IMR-90 (cell line): ENCODE data around the gene OTUB2. TPM values are rescaled to one million over a fixed set of nuclear protein-coding genes. Genes with fewer than 3 reads are reported as not detected.
A peak's percentile ranks its signal among the peaks of the same experiment; 100 is the strongest.

ENCODE experiments used
- ATAC-seq: fragments of 200-7000 bp; cut with Tn5 transposase; 2 replicates; pipeline ENCODE4 v1.9.1; 2020; ENCODE audit warnings: low read depth, mild to moderate bottlenecking, moderate library complexity
- BruUV-seq: library from RNA; stranded (reverse); fragments of 400-500 nt; replicated peaks from 2 replicates; lab custom pipeline; 2021; lab: Mats Ljungman, UMichigan
- CTCF ChIA-PET: fragments of 300-600 bp; formaldehyde crosslinking; extraction: SDS; loops from one replicate; lab custom pipeline; 2021; ENCODE audit warnings: antibody characterized with exemption; lab: Yijun Ruan, JAX
- POLR2A ChIA-PET: fragments of 300-600 bp; sonication (Branson Sonifier 250); formaldehyde crosslinking; loops from one replicate; lab custom pipeline; 2022; ENCODE audit warnings: antibody characterized with exemption; ENCODE audit not compliant: unreplicated experiment; lab: Charles Lee
- DNase-seq: peaks from one replicate; pipeline ENCODE4 v3.0.0; 2013
- H2AFZ ChIP-seq: replicated peaks from 2 replicates; pipeline ENCODE3; 2013; ENCODE audit warnings: low read length, mild to moderate bottlenecking; ENCODE audit not compliant: poor library complexity
- H2AK5ac ChIP-seq: 2 replicates; pipeline ENCODE4 v1.6.1; 2013; ENCODE audit warnings: low read depth, low read length, inconsistent platforms
- H2AK9ac ChIP-seq: replicated peaks from 2 replicates; pipeline ENCODE3; 2013; ENCODE audit warnings: mild to moderate bottlenecking, low read depth, low read length, moderate library complexity; ENCODE audit not compliant: poor library complexity
- H2BK120ac ChIP-seq: 2 replicates; pipeline ENCODE4 v1.6.1; 2013; ENCODE audit warnings: low read depth, low read length, inconsistent platforms
- H2BK15ac ChIP-seq: 3 replicates; pipeline ENCODE4 v1.6.1; 2013; ENCODE audit warnings: low read depth, low read length, inconsistent platforms
- H2BK20ac ChIP-seq: 2 replicates; pipeline ENCODE4 v1.6.1; 2013; ENCODE audit warnings: low read depth, mild to moderate bottlenecking, inconsistent platforms, low read length, moderate library complexity
- H2BK5ac ChIP-seq: 2 replicates; pipeline ENCODE4 v1.6.1; 2013; ENCODE audit warnings: mild to moderate bottlenecking, low read depth, low read length, inconsistent platforms; ENCODE audit not compliant: poor library complexity, severe bottlenecking
- H3K14ac ChIP-seq: replicated peaks from 2 replicates; pipeline ENCODE4 v1.6.1; 2013; ENCODE audit warnings: low read depth, low read length, inconsistent platforms
- H3K18ac ChIP-seq: 2 replicates; pipeline ENCODE4 v1.6.1; 2013; ENCODE audit warnings: low read depth, low read length, control low read depth
- H3K23ac ChIP-seq: 2 replicates; pipeline ENCODE4 v1.6.1; 2013; ENCODE audit warnings: low read depth, low read length, inconsistent platforms
- H3K27ac ChIP-seq: 2 replicates; pipeline ENCODE4 v1.5.1; 2013; ENCODE audit warnings: mild to moderate bottlenecking, control low read depth, low read length; ENCODE audit not compliant: insufficient read depth
- H3K27me3 ChIP-seq: 2 replicates; pipeline ENCODE4 v1.6.1; 2013; ENCODE audit warnings: low read length; ENCODE audit not compliant: control insufficient read depth, insufficient read depth
- H3K36me3 ChIP-seq: 2 replicates; pipeline ENCODE4 v1.6.1; 2013; ENCODE audit warnings: low read length, mixed read lengths; ENCODE audit not compliant: control insufficient read depth, insufficient read depth
- H3K4ac ChIP-seq: 2 replicates; pipeline ENCODE4 v1.6.1; 2013; ENCODE audit warnings: low read depth, low read length, inconsistent platforms
- H3K4me1 ChIP-seq: 2 replicates; pipeline ENCODE4 v1.6.1; 2013; ENCODE audit warnings: low read length, mixed read lengths; ENCODE audit not compliant: control insufficient read depth, insufficient read depth
- H3K4me2 ChIP-seq: 2 replicates; pipeline ENCODE4 v1.6.1; 2013; ENCODE audit warnings: low read depth, mild to moderate bottlenecking, control low read depth, low read length, moderate library complexity
- H3K4me3 ChIP-seq: 2 replicates; pipeline ENCODE4 v1.5.1; 2013; ENCODE audit warnings: low read depth, mild to moderate bottlenecking, control low read depth, low read length, moderate library complexity; ENCODE audit not compliant: insufficient read depth
- H3K56ac ChIP-seq: 2 replicates; pipeline ENCODE4 v1.6.1; 2013; ENCODE audit warnings: low read length, inconsistent platforms; ENCODE audit not compliant: insufficient read depth; ENCODE audit errors: extremely low read depth
- H3K79me1 ChIP-seq, 2 experiments: 2 replicates each; pipeline ENCODE4 v1.6.1; 2013; ENCODE audit warnings: low read length in 2 of 2, inconsistent platforms in 1 of 2, low read depth in 1 of 2
- H3K9ac ChIP-seq: 2 replicates; pipeline ENCODE4 v1.6.1; 2013; ENCODE audit warnings: low read depth, low read length, control low read depth
- H3K9me1 ChIP-seq: 2 replicates; pipeline ENCODE4 v1.6.1; 2013; ENCODE audit warnings: low read length, inconsistent platforms; ENCODE audit not compliant: insufficient read depth
- H3K9me3 ChIP-seq: 2 replicates; pipeline ENCODE4 v1.6.1; 2013; ENCODE audit warnings: low read length; ENCODE audit not compliant: control insufficient read depth, insufficient read depth
- H4K20me1 ChIP-seq: 2 replicates; pipeline ENCODE4 v1.6.1; 2013; ENCODE audit warnings: low read length, inconsistent platforms; ENCODE audit not compliant: insufficient read depth
- H4K5ac ChIP-seq: 2 replicates; pipeline ENCODE4 v1.6.1; 2013; ENCODE audit warnings: mild to moderate bottlenecking, low read depth, low read length, control low read depth
- H4K8ac ChIP-seq, 2 experiments: 2 replicates each; pipeline ENCODE4 v1.6.1; 2013; ENCODE audit warnings: low read depth in 2 of 2, low read length in 2 of 2, control low read depth in 1 of 2, inconsistent platforms in 1 of 2
- H4K91ac ChIP-seq: 2 replicates; pipeline ENCODE4 v1.6.1; 2013; ENCODE audit warnings: low read depth, low read length, inconsistent platforms; ENCODE audit not compliant: insufficient read depth
- BHLHE40 ChIP-seq: fragments of 150-350 bp; IDR thresholded peaks from 2 replicates; pipeline ENCODE4 v1.6.1; 2016; ENCODE audit warnings: mild to moderate bottlenecking, low read depth, low read length
- CTCF ChIP-seq: conservative IDR thresholded peaks from 2 replicates; pipeline ENCODE4 v1.5.1; 2012; ENCODE audit warnings: mild to moderate bottlenecking, low read depth, low read length, improper control_type of control experiment
- MAZ ChIP-seq: IDR thresholded peaks from 2 replicates; pipeline ENCODE4 v1.6.1; 2012; ENCODE audit warnings: low read depth, mild to moderate bottlenecking, low read length, improper control_type of control experiment, moderate library complexity, borderline replicate concordance
- NFE2L2 ChIP-seq: fragments of 150-350 bp; IDR thresholded peaks from 2 replicates; pipeline ENCODE4 v1.6.1; 2016; ENCODE audit warnings: low read depth, mild to moderate bottlenecking, low read length
- POLR2A ChIP-seq: IDR thresholded peaks from 2 replicates; pipeline ENCODE4 v1.6.1; 2012; ENCODE audit warnings: mild to moderate bottlenecking, low read depth, low read length
- RCOR1 ChIP-seq: IDR thresholded peaks from 2 replicates; pipeline ENCODE4 v1.6.1; 2012; ENCODE audit warnings: mild to moderate bottlenecking, low read length, improper control_type of control experiment; ENCODE audit not compliant: insufficient replicate concordance
- RFX5 ChIP-seq: IDR thresholded peaks from 2 replicates; pipeline ENCODE4 v1.8.0; 2012; ENCODE audit warnings: low read depth, mild to moderate bottlenecking, low read length, moderate library complexity
- USF2 ChIP-seq: fragments of 150-350 bp; IDR thresholded peaks from 2 replicates; pipeline ENCODE4 v1.6.1; 2017; ENCODE audit warnings: mild to moderate bottlenecking, antibody characterized with exemption, low read length, low read depth
- WGBS, 2 experiments: methylation state at CpG; one replicate each; pipeline versions ENCODE4 v1.1.5 to v1.1.7; 2013; ENCODE audit warnings: missing lambda C conversion rate in 2 of 2; ENCODE audit not compliant: insufficient read length in 1 of 2; ENCODE audit errors: extremely low coverage in 2 of 2; 5-methylcytosine and 5-hydroxymethylcytosine counted together
- dilution Hi-C: fragments of 300-500 bp; cut with HindIII; formaldehyde crosslinking; loops from one replicate; pipeline ENCODE4 v1.14.3; 2018; ENCODE audit warnings: low sequenced_read_pairs; ENCODE audit not compliant: unreplicated experiment
- in situ Hi-C: fragments of 300-500 bp; cut with MboI; formaldehyde crosslinking; loops from 3 replicates; pipeline ENCODE4 v1.14.3; 2019; ENCODE audit warnings: low sequenced_read_pairs, inconsistent platforms, mixed read lengths
- intact Hi-C: fragments of 100-400 bp; cut with micrococcal nuclease; formaldehyde crosslinking; loops from 2 replicates; pipeline ENCODE4 v1.10.0; 2022
- polyA plus RNA-seq, 3 experiments: library from polyadenylated mRNA; depleted of rRNA; stranded (reverse); fragments of >200 nt; gene quantifications; 2 replicates each; pipeline ENCODE4 v1.2.3, GENCODE V29; 2012; ENCODE audit warnings: low replicate concordance in 1 of 3
- total RNA-seq: library from RNA; depleted of rRNA; stranded (reverse); fragments of >200 nt; gene quantifications from 2 replicates; pipeline ENCODE4 v1.2.3, GENCODE V29; 2012

The OTUB2 gene
- total and polyA plus RNA-seq, 2 of the 4 experiments (the other 2 are of a cell fraction) = 1.1 to 2.5 TPM

- dilution Hi-C loops (no loop called here), in situ Hi-C loops (no loop called here), intact Hi-C loops (no loop called here)
- H2AK9ac ChIP-seq = peak within 1 kb of the TSS; percentile 21
- H3K14ac ChIP-seq = no peak within 1 kb of the TSS
- peaks cover 7% of the 10 kb centered on the region; the same call in 1 of the 2 replicates for H3K4me1 ChIP-seq
- no peak within 1 kb of the TSS for H3K9ac ChIP-seq
- no peaks in the 10 kb centered on the region for H4K20me1 ChIP-seq
- H3K4me3 ChIP-seq = no peak within 1 kb of the TSS
- CTCF ChIA-PET = interaction anchor here (0.8 to 5.3 kb wide), 2 partner anchors 57 to 140 kb away, joined by 3 to 50 read pairs; no protein-coding TSS in a partner anchor
- H3K27ac ChIP-seq = no peak within 1 kb of the TSS
- no peak for ATAC-seq
- TF ChIP-seq RCOR1 (no peak), CTCF (no peak), USF2 (no peak), BHLHE40 (no peak), MAZ (no peak), NFE2L2 (no peak), RFX5 (no peak), POLR2A (no peak)
- H3K79me1 ChIP-seq = no peaks in the 10 kb centered on the region
- no peak within 1 kb of the TSS for H2BK20ac ChIP-seq
- H2BK5ac ChIP-seq = no peak within 1 kb of the TSS
- H2AFZ ChIP-seq = peak within 1 kb of the TSS; percentile 28
- POLR2A ChIA-PET = interaction anchor here (0.6 kb wide), 1 partner anchor 12 kb away, joined by 8 read pairs; no protein-coding TSS in a partner anchor
- no TSS peak for BruUV-seq
- no peak within 1 kb of the TSS for H3K18ac ChIP-seq
- no peak within 1 kb of the TSS for H2BK15ac ChIP-seq
- peaks cover 3% of the 10 kb centered on the region for H3K27me3 ChIP-seq
- no peak within 1 kb of the TSS for H3K56ac ChIP-seq
- no peak within 1 kb of the TSS for H3K4me2 ChIP-seq
- no CpG with 5 or more reads among the region's 1 CpG for WGBS, 2 experiments
- H3K23ac ChIP-seq = no peak within 1 kb of the TSS
- H2BK120ac ChIP-seq = no peak within 1 kb of the TSS
- no peak within 1 kb of the TSS for H4K91ac ChIP-seq
- H3K4ac ChIP-seq = no peak within 1 kb of the TSS
- H2AK5ac ChIP-seq = no peak within 1 kb of the TSS; the same call in 1 of the 2 replicates
- no peaks in the 10 kb centered on the region for H3K9me3 ChIP-seq
- H3K36me3 ChIP-seq = no peaks in the 10 kb centered on the region
- peak; percentile 28 for DNase-seq
- peak within 1 kb of the TSS in 1 of 2 experiments; percentile 68; a peak in 1 of 4 replicates for H4K8ac ChIP-seq
- H4K5ac ChIP-seq = no peak within 1 kb of the TSS
- H3K9me1 ChIP-seq = no peaks in the 10 kb centered on the region; the same call in 1 of the 2 replicates
These were observed 29.1 kb upstream of the OTUB2 start, which contains the start of gene CCDC197 for GRCh38 chr14:93997082-93997481. Gene CCDC197 (plus strand): TSS chr14:93997301. CDS start chr14:93998132, 831 bp downstream.
